Right ventricle myocardium inferior (tissue), 1 donor: Measurements from ENCODE around the gene KLHL2. TPM values are rescaled to one million over a fixed set of nuclear protein-coding genes. Genes with fewer than 3 reads are reported as not detected.
A peak's percentile ranks its signal among the peaks of the same experiment; 100 is the strongest.
"Not testable (repeated sequence)": the region's sequence is repeated elsewhere in the genome, so short reads cannot be mapped to it uniquely, and the experiment has no call there.

ENCODE experiments used
- ATAC-seq: fragments of 200-7000 bp; cut with Tn5 transposase; one replicate; pipeline ENCODE4 v1.9.1; 2020; ENCODE audit warnings: mild to moderate bottlenecking, moderate library complexity
- DNase-seq: peaks from one replicate; pipeline ENCODE4 v3.0.0; 2021; ENCODE audit errors: missing footprints
- intact Hi-C: fragments of 100-400 bp; cut with DNase I; formaldehyde crosslinking; loops from one replicate; pipeline ENCODE4 v1.11.0; 2022
- total RNA-seq: library from RNA; stranded (reverse); fragmentation: NEBNext Ultra II Directional; extraction: Animal tissue kit (Norgen Biotek cat#: 25700); gene quantifications from one replicate; pipeline ENCODE4 v1.2.1, GENCODE V29; 2021
- donor health status: DM: no; HTN: yes; CAD: no; lungs with severe emphysema.

The KLHL2 gene
- total RNA-seq, 1 donor from 2014 or later: 10.6 TPM

- DNase-seq, intact Hi-C loops, ATAC-seq: not testable (repeated sequence)
Observed at GRCh38 chr4:165262306-165262705, 54.9 kb downstream of the KLHL2 start.

- peak; percentile 65 for DNase-seq
- ATAC-seq, intact Hi-C loops: not testable (repeated sequence)
Observed at GRCh38 chr4:165263466-165263865, 56.1 kb downstream of the KLHL2 start.

DNA sequence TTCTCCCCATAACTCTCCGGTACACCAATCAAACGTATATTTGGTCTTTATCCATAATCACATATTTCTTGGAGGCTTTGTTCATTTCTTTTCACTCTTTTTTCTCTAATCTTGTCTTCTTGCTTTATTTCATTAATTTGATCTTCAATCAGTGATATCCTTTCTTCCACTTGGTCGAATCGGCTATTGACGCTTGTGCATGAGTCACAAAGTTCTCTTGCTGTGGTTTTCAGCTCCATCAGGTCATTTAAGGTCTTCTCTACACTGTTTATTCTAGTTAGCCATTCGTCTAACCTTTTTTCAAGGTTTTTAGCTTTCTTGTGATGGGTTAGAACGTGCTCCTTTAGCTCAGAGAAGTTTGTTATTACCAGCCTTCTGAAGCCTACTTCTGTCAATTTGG lies 62.6 kb downstream of the KLHL2 start:
- DNase-seq, intact Hi-C loops: not testable (repeated sequence)

DNA sequence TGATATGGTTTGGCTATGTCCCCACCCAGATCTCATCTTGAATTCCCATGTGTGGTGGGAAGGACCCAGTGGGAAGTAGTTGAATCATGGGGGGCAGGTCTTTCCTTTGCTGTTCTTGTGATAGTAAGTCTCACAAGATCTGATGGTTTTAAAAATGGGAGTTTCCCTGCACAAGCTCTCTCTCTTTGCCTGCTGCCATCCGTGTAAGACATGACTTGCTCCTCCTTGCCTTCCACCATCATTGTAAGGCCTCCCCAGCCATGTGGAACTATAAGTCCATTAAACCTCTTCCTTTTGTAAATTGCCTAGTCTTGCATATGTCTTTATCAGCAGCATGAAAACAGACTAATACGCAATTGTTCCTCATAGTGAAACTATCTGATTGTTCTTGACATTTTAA lies 66.1 kb downstream of the KLHL2 start:
- intact Hi-C loops, DNase-seq, ATAC-seq: not testable (repeated sequence)

More for the DNA sequence above, 62.6 kb downstream of the KLHL2 start:
- ATAC-seq: not testable (repeated sequence)

- ATAC-seq, DNase-seq, intact Hi-C loops: not testable (repeated sequence)
Observed at GRCh38 chr4:165275357-165275756, 68.0 kb downstream of the KLHL2 start.

DNA sequence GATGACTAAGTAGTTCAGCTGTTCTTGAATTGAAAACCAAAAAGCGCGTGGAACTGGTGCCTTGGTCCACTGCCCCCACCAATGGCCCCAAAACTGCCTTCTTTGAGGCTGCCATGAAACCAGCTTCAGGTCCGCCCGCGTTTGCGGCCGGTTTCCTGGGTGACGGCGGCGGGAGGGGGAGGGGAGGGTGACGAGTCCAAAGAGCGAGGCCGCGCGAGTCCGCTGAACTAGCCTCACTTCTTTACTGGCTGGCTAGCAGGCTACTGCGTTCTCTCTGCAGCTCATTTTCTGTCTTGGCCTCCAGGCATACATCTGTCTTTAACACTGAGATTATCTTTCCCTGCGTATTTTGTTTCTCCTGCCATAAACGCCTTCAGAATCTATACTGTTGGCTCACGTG lies 72.2 kb downstream of the KLHL2 start:
- ATAC-seq, DNase-seq, intact Hi-C loops: not testable (repeated sequence)

DNA sequence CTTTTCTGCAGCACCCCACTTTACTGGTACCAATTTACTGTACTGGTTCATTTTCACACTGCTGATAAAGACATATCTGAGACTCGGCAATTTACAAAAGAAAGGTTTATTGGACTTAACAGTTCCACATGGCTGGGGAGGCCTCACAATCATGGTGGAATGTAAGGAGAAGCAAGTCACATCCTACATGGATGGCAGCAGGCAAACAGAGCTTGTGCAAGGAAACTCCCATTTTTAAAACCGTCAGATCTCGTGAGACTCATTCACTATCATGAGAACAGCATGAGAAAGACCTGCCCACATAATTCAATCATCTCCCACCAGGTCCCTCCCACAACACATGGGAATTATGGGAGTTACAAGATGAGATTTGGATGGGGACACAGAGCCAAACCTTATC lies 77.3 kb downstream of the KLHL2 start:
- intact Hi-C loops, DNase-seq, ATAC-seq: not testable (repeated sequence)

DNA sequence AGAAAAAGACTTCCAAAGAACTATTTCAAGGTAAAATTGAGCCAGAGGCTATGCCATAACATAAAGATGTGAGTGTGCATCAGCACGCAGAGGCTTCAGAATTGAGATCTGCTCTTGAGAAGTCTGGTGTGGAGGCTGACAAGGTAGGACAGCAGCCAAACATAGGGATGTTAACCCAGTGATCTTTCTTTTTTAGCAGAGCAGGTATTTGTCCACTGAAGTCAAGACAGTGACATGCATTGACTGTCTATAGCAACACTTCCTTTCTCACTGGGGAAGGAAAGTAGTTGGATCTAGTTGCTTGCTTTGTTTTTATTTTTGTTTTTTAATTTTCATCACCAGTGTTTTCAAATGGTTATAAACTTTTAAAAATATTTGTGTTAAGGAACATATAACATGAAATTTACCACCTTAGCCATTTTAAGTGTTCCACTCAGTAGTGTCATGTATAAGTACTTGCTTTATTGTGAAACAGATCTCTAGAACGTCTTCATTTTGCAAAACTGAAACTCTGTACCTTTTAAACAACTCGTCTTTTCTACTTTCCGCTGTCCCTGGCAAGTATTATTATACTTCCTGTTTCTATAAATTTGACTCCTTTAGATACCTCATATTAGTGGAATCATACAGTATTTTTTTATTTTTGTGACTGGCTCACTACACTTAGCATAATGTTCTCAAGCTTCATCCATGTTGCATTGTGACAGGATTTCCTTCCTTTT lies 79.4 kb downstream of the KLHL2 start:
- DNase-seq, intact Hi-C loops, ATAC-seq: not testable (repeated sequence)

GRCh38 chr4:165288226-165288625 lies 80.9 kb downstream of the KLHL2 start:
- no peak for DNase-seq
- intact Hi-C loops: no loop called here
- ATAC-seq: no peak

GRCh38 chr4:165288639-165289422 lies 81.5 kb downstream of the KLHL2 start:
- no peak for ATAC-seq
- intact Hi-C loops: no loop called here
- no peak for DNase-seq

- ATAC-seq (no peak), DNase-seq (no peak)
- intact Hi-C loops: no loop called here
Observed at GRCh38 chr4:165289423-165289785, 82.0 kb downstream of the KLHL2 start.

- no peak for DNase-seq
- intact Hi-C loops: no loop called here
- no peak for ATAC-seq
Observed at GRCh38 chr4:165293061-165293460, 85.7 kb downstream of the KLHL2 start.

DNA sequence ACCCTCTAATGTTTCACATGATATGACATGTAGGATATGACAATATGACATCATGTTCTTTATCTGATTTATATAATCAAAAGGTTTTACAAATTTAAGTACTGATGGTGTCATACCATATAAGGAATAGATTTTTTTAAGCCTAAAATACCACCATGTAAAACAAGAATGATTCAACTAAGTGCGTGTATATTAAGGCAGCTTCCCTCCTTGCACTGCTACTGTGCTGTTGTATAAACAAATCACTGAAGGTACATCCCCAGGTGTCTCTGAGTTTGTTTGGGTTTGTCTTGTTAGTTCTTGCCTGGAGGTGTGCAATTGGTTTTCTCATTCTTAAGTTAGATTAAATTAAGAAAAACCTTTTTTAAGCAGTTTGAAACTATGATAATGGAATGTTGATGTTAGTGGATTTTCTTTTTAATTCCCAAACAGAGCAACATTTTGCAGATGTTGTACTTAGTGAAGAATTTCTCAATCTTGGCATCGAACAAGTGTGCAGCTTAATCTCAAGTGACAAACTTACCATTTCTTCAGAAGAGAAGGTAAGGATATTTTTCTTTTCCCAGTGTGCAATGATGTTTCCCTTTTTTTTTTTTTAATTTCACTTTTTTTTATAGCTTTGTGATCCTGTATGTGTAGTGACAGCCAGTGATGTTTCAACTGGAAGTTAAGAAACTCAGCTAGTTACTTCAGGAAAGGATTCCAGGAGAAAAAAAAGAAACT lies 86.7 kb downstream of the KLHL2 start:
- intact Hi-C loops: no loop called here

DNA sequence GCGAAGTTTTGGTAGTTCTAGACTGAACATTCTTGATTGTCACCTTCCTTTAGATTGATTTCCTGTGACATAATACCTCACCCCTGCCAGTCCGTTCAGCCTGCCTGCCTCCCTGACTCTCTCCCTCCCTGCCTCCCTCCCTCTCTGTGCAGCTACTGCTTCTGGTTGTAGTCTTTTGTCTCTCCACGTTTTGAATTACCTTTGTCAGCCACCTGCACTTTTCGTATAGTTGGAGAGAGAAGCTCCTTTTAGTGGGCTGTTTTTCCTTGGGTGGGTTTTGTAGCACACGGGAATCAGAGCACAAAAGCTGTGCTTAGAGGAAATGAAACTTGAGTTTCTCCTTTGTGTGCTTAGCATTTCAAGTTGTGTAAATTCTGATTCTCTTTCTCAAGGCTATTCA lies 87.5 kb downstream of the KLHL2 start:
- intact Hi-C loops: no loop called here
- ATAC-seq: no peak

More for the DNA sequence above, 86.7 kb downstream of the KLHL2 start:
- ATAC-seq (no peak), DNase-seq (no peak)

DNA sequence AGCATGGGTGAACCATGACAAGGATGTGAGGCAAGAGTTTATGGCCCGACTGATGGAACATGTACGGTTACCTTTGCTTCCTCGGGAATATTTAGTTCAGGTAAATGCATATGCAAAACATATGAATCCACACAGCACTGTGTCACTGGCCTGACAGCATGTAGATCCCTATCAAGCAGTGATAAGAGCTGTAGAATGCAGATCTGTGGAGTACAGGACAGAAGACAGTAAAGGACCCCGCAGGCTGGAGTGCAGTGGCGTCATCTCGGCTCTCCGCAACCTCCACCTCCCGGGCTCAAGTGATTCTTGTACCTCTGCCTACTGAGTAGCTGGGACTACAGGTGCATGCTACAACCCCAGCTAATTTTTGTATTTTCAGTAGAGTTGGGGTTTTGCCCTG lies 90.3 kb downstream of the KLHL2 start:
- ATAC-seq: no peak
- DNase-seq: no peak
- intact Hi-C loops: no loop called here

More for the DNA sequence above, 87.5 kb downstream of the KLHL2 start:
- DNase-seq: no peak

DNA sequence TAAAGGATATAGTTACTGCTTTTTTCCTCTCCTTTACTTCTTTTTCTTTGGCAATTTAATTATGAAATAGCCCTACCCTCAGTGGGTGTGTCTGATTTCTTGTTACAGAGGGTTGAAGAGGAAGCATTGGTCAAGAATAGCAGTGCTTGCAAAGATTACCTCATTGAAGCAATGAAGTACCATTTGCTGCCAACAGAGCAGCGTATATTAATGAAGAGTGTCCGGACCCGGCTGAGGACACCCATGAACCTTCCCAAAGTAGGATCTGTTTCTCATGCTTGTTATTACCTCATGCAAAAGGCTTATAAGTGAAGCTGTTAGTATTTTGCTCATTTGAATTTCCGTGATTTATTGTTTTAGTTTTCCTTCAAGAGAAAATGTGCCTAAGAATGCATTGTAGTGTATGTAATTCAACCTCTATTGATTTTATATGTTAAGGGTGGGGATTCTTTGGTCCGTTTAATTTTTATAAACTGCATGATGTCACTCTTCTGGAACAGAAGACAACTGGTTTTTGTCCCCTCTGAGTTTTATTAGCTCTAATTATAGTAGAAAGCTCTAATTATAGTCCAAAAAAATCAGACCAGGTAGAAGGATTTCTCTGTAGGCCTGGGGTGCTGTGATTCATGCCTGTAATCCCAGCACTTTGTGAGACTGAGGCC lies 92.2 kb downstream of the KLHL2 start:
- DNase-seq (no peak), ATAC-seq (no peak)
- intact Hi-C loops: no loop called here

DNA sequence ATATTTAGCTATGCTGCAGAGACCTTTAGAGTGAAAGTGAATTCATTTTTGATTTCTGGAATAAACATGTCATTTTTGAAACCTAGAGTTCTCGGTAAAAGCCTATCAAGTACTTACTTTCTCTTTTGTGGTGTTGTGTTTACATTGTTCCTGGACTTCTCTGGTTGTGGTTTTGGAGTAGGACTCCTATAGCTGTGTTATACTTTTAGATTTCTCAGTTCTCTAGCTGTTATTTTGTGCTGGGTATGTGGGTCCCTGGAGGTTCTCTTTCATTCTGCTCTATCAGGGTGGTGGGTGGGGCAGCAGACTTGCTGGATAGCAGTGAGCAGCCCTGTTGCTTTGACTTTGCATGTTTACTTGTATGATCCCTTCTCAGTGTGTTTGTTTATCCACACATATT lies 94.5 kb downstream of the KLHL2 start:
- no peak for DNase-seq
- no peak for ATAC-seq
- intact Hi-C loops: no loop called here

DNA sequence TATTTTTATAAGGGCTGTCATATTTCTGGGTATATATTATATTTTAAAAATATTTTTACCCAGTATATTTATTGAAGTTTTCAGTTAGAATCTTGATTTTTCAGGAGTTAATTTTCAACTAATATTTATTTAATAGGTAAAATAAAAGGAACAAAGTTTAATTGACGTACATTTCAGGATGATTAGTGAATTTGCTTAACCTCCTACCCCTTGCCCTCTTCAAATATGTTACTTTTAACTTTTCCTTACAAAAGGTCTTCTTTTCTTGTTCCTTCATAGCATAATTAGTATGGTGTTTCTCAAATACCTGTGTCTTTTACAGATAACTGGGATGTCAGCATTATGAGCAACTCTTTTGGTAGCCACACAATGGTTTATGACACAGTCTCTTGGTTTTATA lies 95.3 kb downstream of the KLHL2 start:
- DNase-seq: no peak
- intact Hi-C loops: no loop called here
- ATAC-seq: no peak

GRCh38 chr4:165308166-165308565 lies 100.8 kb downstream of the KLHL2 start:
- DNase-seq (no peak), ATAC-seq (no peak)
- intact Hi-C loops: no loop called here
